Ovary (tissue), 3 donors: ENCODE measurements around the gene ADAMTS12.

ENCODE experiments used
- CTCF ChIP-seq, 3 donors: fragments of 450-650 bp in 2 of 3; fragments of 200-600 bp in 1 of 3; IDR thresholded peaks; one replicate each; pipeline versions ENCODE4 v1.5.1 to v1.8.0; 2016 to 2022; ENCODE audit warnings: antibody characterized with exemption in 3 of 3, mild to moderate bottlenecking in 1 of 3
- EP300 ChIP-seq: sonication (generic); formaldehyde crosslinking; IDR thresholded peaks from one replicate; pipeline ENCODE4 v1.6.1; 2017; ENCODE audit warnings: antibody characterized with exemption
- donor health status: DM: no; HTN: no; CAD: no.

DNA sequence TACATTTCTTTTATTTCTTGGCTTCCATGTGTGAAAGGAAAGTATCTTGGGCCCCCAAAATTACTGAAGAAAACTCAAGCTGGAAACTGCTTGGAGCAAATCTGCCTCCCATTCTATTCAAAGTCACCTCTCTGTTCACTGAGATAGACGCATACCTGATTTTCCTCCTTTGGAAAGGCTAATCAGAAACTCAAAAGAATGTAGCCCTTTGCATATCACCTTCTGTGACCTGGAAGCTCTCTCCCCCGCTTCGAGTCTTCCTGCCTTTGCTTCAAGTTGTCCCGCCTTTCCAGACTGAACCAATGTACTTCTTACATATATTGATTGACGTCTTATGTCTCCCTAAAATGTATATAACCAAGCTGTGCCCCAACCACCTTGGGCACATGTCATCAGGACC lies 39.3 kb upstream of the ADAMTS12 start:
- TF ChIP-seq EP300 (no peak), CTCF (IDR thresholded peaks at IDR 0.05) (no peak)
